Endothelial cell of hepatic sinusoid (primary cell): Measurements from ENCODE around the gene PDE6C.

Experiments used
- in situ Hi-C: cut with HindIII; loops from 2 replicates; pipeline ENCODE4 v1.10.0; 2017; ENCODE audit warnings: low sequenced_read_pairs

The PDE6C gene

DNA sequence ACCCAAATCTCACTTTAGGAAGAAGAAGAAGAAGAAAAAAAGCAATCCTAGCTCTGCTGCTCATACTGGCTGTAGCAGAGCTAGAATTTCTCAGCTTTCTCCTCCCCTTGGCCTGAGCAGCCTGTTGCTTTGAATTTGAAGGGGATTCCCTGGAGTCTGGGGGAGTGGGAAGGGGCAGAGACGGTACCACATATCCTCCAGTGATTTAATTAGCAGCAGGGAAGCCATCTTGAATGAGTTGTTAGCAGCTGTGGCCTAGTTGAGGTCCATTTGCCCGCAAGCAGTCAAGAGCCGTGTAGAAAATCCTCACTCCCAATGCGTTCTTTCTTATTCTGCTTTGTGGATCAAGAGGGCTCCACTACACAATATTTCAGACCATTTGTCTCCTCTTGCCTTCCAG, 16.5 kb downstream of the PDE6C start:
- in situ Hi-C loops, result loop anchor here (5.0 kb wide), 2 partner anchors 33 to 57 kb away; no protein-coding TSS in a partner anchor

DNA sequence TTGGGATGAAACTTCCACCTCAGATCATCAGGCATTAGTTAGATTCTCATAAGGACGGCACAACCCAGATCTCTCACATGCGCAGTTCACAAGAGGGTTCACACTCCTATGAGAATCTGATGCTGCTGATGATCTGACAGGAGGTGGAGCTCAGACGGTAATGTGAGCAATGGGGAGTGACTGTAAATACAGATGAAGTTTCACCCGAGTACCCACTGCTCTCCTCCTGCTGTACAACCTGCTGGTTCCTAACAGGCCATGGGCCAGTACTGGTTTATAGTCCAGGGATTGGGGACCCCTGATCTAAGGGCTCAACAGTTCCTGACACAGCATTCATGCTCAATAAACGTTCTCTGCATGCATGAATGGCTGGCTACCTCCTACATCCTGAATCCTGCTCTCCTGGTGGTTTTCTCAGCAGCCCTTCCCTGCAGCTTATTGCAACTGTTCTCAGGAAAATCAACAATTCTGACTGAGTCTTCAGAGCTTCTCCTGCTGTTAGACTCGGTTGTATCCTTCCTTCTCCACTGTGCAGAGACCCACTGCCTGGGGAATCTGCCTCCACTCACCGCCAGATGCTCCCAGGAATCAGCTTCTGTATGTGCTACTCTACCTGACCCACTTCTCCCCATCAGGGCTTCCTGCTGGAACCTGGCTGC, 17.4 kb downstream of the PDE6C start:
- in situ Hi-C loops, result loop anchor here (5.0 kb wide), 3 partner anchors 32 to 57 kb away; no protein-coding TSS in a partner anchor

- in situ Hi-C loops, result loop anchor here (5.0 kb wide), 1 partner anchor 34 kb away; no protein-coding TSS in a partner anchor
These were observed 18.6 kb downstream of the PDE6C start for GRCh38 chr10:93630625-93631557.

GRCh38 chr10:93639791-93640190, 27.5 kb downstream of the PDE6C start:
- in situ Hi-C loops, result no loop called here

DNA sequence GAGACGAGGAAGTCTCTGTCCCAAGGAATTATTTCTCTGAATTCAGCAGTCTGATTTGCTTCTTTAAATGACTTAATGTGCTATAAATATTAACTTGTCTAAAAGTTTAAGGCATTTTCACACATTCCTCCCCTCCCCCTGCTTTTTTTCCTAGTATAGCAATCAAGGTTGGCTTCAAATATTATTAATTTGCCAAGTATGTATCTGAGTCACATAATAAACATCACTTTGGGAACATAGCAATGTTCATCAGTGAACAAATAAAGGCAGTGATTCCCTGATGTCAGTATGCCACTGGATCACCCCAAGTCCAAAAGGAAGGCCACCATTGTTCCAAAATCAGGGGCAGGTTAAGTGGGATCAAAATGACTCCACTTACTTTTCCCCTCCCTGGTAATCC, 40.5 kb downstream of the PDE6C start:
- in situ Hi-C loops, result no loop called here

DNA sequence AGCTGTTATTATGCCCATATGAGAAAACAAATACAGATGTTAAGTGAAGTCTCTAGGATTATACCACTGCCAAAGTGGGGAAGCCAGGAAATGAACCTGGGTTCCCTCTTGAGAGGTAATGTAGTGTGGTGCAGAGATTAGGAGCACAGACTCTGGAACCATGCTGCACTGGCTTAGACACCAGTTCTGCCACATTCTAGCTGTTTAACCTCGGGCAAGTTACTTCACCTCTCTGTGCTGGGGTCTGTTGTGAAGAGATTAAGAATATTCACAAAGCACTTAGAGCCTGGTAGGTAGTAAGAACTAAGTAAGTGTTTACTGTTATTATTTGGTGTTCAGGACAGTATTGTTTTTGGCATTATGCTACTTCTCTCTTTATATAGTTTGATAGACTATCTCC, 41.9 kb downstream of the PDE6C start:
- in situ Hi-C loops, result no loop called here

DNA sequence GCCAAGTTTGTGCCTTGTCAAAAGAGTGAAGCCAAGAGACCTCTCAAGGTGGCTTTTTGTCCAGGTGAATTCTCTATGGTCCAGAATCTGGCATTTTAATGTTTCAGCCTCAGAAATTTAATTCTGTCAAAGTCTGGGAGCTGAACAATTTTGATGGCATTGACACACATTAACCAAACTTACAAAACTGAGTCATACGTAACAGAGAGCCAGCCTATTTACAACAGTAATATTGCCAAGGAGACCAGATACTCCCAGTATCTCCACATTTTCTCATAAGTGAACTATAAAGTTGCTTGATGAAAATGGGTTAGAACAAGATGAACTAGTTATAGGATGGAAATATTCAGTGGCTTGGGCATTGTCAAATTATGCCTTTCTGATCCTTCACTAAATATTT, 43.8 kb downstream of the PDE6C start:
- in situ Hi-C loops, result no loop called here

GRCh38 chr10:93657757-93658156, 45.4 kb downstream of the PDE6C start:
- in situ Hi-C loops, result no loop called here

- in situ Hi-C loops, result no loop called here
These were observed 53.7 kb downstream of the PDE6C start for GRCh38 chr10:93666030-93666429.

- in situ Hi-C loops, result no loop called here
These were observed 55.5 kb downstream of the PDE6C start for GRCh38 chr10:93667795-93668194.

GRCh38 chr10:93670372-93670771, 58.0 kb downstream of the PDE6C start:
- in situ Hi-C loops, result no loop called here

DNA sequence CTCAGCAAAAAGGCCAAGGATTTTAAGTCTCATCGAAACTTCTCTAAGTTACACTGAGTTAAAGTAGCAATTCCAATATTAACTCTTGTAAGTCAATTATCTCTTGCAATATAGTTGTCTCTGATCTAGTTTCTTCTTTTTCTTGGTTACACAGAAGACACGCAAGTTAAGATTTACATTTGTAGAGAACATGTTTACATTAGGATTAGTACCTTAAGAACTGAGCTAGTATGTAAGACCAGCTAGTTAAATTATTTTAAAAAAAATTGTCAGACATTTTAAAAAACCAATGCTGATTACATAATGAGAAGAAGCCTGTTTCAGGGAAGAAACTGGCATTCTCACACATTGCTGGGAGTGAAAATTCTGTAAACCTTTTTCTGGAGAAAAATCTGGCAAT, 58.7 kb downstream of the PDE6C start:
- in situ Hi-C loops, result no loop called here

DNA sequence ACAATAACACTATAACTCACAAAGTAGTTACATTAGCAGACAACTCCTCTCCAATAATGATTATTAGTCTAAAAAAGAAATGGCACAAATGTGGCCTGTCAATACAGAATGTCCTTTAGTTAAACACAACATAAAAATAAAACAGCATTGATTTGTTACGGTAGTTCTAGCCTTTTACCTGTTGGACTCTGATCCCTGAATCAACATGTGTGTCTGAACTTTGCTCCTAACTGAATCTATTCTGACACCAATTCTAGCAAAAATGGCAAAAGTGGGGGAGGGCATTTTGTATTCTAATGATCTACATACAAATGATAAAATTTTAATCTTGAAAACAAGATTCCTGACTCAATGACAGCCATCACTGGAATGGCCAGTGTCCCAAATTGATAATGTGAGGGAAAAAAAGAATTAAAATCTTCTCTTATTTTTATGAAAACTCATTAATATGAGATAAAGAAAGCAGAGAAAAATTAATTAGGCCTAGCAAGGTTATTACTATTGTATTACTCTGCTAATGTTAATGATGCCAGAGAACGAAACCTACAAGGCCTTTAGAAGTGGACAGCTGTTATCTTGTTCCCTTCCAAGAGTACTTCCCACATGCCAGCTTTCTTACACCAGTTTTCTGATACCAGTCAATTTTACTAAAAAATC, 59.8 kb downstream of the PDE6C start:
- in situ Hi-C loops, result no loop called here

GRCh38 chr10:93672890-93673289, 60.6 kb downstream of the PDE6C start:
- in situ Hi-C loops, result no loop called here

DNA sequence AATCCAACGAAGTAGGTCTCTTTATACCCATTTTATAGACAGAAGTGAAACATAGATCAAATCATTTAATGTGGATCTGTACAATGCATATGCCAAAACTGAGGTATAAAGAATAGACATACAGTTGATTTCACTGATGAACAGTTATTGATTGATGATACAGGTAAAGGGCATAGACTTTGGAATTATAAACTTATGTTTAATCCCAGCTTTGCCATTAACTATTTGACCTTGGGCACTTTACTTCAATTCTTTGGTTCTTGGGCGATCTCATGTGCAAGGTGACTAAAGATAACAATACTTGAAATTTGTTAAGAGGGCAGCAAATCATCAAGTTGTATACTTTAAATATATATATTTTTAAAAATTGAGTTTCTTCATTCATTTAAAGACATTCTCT, 61.5 kb downstream of the PDE6C start:
- in situ Hi-C loops, result no loop called here

GRCh38 chr10:93678386-93678785, 66.0 kb downstream of the PDE6C start:
- in situ Hi-C loops, result no loop called here

- in situ Hi-C loops, result no loop called here
These were observed 66.7 kb downstream of the PDE6C start for GRCh38 chr10:93678805-93679587.

DNA sequence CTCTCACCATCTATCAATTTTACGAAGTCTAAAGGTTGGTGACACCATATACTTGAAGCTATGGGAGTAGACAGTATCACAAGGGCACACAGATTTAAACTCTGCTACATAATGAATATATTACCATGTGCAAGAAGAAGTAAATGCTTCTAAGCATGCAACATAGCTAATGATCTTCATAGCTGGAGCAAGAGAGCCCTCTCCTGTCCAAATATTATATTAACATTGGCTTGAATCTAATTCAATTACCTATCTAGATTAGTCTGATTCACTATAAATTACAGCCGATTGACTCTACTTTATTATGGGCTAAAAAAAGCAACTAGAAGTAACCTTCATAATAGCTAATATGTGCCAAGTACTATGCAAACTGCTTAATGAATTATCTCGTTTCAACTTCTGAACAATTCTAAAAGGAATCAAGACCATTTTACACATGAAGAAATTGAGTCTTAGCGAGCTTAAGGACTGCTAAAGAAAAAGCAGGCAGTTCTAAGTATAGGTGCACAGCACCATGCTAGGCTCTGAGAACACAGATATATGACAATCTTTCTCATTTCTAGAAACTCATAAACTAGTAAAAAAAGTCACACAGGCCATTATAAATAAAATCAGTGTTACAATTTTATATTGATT, 68.2 kb downstream of the PDE6C start:
- in situ Hi-C loops, result no loop called here

DNA sequence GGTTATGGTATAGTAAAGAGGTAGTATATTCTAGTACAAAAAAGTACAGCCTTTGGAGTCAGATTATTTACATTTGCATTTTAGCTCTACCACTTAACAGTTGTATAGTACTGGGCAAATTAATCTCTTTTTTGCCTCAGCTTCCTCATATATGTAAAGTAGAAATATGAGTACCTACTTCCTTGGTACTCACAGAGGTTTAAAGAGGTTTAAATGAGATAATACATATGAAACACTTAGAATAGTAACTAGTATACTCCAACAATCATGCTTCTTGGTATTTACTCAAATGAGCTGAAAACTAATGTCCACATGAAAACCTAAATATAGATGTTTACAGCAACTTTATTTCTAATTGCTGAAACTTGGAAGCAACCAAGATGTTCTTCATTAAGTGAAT, 75.4 kb downstream of the PDE6C start:
- in situ Hi-C loops, result no loop called here

- in situ Hi-C loops, result no loop called here
These were observed 83.4 kb downstream of the PDE6C start for GRCh38 chr10:93695740-93696139.
